ENCODE measurements around the gene MEGF11.

DNA sequence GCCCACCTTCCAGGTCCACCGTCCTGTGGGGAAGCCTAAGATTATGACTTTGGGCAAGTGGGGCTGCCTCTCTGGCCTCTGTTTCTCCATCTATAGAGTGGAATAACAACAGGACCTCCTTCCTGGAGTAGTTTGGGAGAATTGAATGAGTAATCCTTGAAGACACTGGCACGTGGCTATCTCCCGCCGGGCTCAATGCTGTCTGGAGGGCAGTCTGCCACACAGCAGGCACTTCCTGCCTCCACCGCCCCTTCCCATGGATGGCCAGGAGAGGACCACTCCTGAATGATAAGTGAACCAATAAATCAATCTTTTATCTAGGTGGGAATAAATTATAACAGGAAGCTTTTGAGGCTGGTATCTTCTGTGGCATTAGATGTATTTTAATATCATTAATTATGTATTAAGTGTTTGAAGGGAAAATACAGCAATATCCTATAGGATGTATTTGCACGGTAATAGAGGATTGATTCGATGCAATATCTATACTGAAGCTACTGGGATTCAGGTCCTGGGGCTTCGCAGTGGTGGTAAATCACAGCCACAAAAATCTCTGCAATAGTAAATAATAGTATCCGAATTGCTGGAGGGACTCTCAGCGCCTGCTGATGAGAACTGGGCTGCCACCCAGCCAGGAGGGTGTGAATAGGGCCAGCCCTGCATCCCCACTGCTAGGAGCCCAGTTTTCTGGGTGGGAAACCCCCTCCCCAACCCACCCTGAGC, 15.9 kb downstream of the MEGF11 start:
- TF ChIP-seq, protein P1, sequence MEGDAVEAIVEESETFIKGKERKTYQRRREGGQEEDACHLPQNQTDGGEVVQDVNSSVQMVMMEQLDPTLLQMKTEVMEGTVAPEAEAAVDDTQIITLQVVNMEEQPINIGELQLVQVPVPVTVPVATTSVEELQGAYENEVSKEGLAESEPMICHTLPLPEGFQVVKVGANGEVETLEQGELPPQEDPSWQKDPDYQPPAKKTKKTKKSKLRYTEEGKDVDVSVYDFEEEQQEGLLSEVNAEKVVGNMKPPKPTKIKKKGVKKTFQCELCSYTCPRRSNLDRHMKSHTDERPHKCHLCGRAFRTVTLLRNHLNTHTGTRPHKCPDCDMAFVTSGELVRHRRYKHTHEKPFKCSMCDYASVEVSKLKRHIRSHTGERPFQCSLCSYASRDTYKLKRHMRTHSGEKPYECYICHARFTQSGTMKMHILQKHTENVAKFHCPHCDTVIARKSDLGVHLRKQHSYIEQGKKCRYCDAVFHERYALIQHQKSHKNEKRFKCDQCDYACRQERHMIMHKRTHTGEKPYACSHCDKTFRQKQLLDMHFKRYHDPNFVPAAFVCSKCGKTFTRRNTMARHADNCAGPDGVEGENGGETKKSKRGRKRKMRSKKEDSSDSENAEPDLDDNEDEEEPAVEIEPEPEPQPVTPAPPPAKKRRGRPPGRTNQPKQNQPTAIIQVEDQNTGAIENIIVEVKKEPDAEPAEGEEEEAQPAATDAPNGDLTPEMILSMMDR (IDR thresholded peaks at IDR 0.05): no peak
- no peak for TF ChIP-seq POLR2A (IDR thresholded peaks at IDR 0.05)
